Suprapubic skin (tissue), 4 donors: ENCODE results near the gene M6PR.

Source experiments
- EP300 ChIP-seq: sonication (generic); formaldehyde crosslinking; IDR thresholded peaks from one replicate; pipeline ENCODE4 v1.6.1; 2017; ENCODE audit warnings: antibody characterized with exemption
- POLR2AphosphoS5 ChIP-seq, 3 donors: sonication (generic); formaldehyde crosslinking; IDR thresholded peaks; one replicate each; pipeline ENCODE4 v1.6.1; 2017; ENCODE audit warnings: antibody characterized with exemption in 3 of 3
- TF ChIP-seq, protein P1 (sequence below), 2 donors: fragments of 200-600 bp in 1 of 2; fragments of 450-650 bp in 1 of 2; sonication (generic) in 1 of 2; IDR thresholded peaks; one replicate each; pipeline ENCODE4 v1.5.1; 2016 to 2019; ENCODE audit warnings: antibody characterized with exemption in 2 of 2, mild to moderate bottlenecking in 1 of 2, moderate library complexity in 1 of 2

DNA sequence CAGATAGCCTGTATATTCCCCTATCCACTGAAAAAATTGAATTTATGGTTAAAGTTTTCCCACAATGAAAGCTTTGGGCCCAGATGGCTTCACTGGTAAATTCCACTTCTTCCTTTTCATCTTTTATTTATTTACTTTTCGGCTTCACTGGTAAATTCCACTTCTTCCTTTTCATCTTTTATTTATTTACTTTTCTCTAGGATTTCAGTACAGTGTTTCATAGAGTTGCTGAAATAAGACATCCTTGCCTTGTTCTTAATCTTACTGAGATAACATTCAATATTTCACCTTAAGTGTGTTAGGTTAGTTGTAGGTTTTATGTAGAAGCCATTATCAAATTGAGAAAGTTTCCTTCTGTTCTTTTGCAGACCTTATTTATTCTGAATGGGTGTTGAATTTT is 21.0 kb upstream of the M6PR start:
- TF ChIP-seq, protein P1, sequence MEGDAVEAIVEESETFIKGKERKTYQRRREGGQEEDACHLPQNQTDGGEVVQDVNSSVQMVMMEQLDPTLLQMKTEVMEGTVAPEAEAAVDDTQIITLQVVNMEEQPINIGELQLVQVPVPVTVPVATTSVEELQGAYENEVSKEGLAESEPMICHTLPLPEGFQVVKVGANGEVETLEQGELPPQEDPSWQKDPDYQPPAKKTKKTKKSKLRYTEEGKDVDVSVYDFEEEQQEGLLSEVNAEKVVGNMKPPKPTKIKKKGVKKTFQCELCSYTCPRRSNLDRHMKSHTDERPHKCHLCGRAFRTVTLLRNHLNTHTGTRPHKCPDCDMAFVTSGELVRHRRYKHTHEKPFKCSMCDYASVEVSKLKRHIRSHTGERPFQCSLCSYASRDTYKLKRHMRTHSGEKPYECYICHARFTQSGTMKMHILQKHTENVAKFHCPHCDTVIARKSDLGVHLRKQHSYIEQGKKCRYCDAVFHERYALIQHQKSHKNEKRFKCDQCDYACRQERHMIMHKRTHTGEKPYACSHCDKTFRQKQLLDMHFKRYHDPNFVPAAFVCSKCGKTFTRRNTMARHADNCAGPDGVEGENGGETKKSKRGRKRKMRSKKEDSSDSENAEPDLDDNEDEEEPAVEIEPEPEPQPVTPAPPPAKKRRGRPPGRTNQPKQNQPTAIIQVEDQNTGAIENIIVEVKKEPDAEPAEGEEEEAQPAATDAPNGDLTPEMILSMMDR (IDR thresholded peaks at IDR 0.05): no peak
- TF ChIP-seq POLR2AphosphoS5 (IDR thresholded peaks at IDR 0.05) (no peak), EP300 (no peak)
